Liver (tissue), 9 donors: ENCODE data around the gene CDH13. TPM values are rescaled to one million over a fixed set of nuclear protein-coding genes. Genes with fewer than 3 reads are reported as not detected.

Source experiments
- DNase-seq: peaks from one replicate; pipeline ENCODE4 v3.0.0-alpha.2; 2017; ENCODE audit warnings: low spot score
- H3K27ac ChIP-seq, 2 donors: one replicate each; pipeline ENCODE4 v1.7.0; 2013; ENCODE audit warnings: inconsistent platforms in 2 of 2, low read length in 2 of 2, control low read depth in 1 of 2, low read depth in 1 of 2, mild to moderate bottlenecking in 1 of 2
- H3K27me3 ChIP-seq, 4 donors: one replicate each; pipeline versions ENCODE4 v1.6.1 to v1.7.0; 2013; ENCODE audit warnings: low read length in 3 of 4, inconsistent platforms in 1 of 4, mild to moderate bottlenecking in 1 of 4, moderate library complexity in 1 of 4; ENCODE audit not compliant: control insufficient read depth in 4 of 4, insufficient read depth in 4 of 4
- H3K36me3 ChIP-seq, 4 donors: one replicate each; pipeline versions ENCODE4 v1.6.1 to v1.7.0; 2013; ENCODE audit warnings: low read length in 3 of 4, mild to moderate bottlenecking in 3 of 4, low read depth in 1 of 4, moderate library complexity in 1 of 4; ENCODE audit not compliant: control insufficient read depth in 4 of 4, insufficient read depth in 3 of 4
- H3K4me1 ChIP-seq, 4 donors: one replicate each; pipeline versions ENCODE4 v1.6.1 to v1.7.0; 2013; ENCODE audit warnings: low read length in 3 of 4, mild to moderate bottlenecking in 3 of 4, moderate library complexity in 1 of 4; ENCODE audit not compliant: control insufficient read depth in 4 of 4, insufficient read depth in 4 of 4
- H3K4me3 ChIP-seq, 3 donors: one replicate each; pipeline versions ENCODE4 v1.6.1 to v1.7.0; 2013; ENCODE audit warnings: low read length in 3 of 3, control low read depth in 1 of 3, low read depth in 1 of 3, mild to moderate bottlenecking in 1 of 3
- H3K9ac ChIP-seq, 2 donors: one replicate each; pipeline ENCODE4 v1.7.0; 2013; ENCODE audit warnings: low read length in 2 of 2, mild to moderate bottlenecking in 2 of 2, moderate library complexity in 2 of 2, control low read depth in 1 of 2, low read depth in 1 of 2
- H3K9me3 ChIP-seq, 4 donors: one replicate each; pipeline versions ENCODE4 v1.6.1 to v1.7.0; 2013; ENCODE audit warnings: low read length in 3 of 4; ENCODE audit not compliant: control insufficient read depth in 4 of 4
- ATF3 ChIP-seq: IDR thresholded peaks from 2 replicates; pipeline ENCODE4 v1.6.1; 2016; ENCODE audit warnings: antibody characterized with exemption
- CTCF ChIP-seq: fragments of 150-350 bp; IDR thresholded peaks from 2 replicates; pipeline ENCODE4 v1.5.1; 2017; ENCODE audit warnings: improper control_type of control experiment, low read depth, low read length; ENCODE audit not compliant: missing input control
- FOXA2 ChIP-seq: IDR thresholded peaks from 2 replicates; pipeline ENCODE4 v1.6.1; 2016; ENCODE audit warnings: antibody characterized with exemption
- GABPA ChIP-seq, 2 donors: IDR thresholded peaks in 1 of 2; conservative IDR thresholded peaks in 1 of 2; 2 replicates each; pipeline ENCODE4 v1.6.1; 2016; ENCODE audit warnings: antibody characterized with exemption in 2 of 2, mild to moderate bottlenecking in 1 of 2, moderate library complexity in 1 of 2
- HNF4A ChIP-seq, 2 donors: conservative IDR thresholded peaks; 2 replicates each; pipeline ENCODE4 v1.6.1; 2016; ENCODE audit warnings: antibody characterized with exemption in 2 of 2, mild to moderate bottlenecking in 2 of 2
- HNF4G ChIP-seq: IDR thresholded peaks from 2 replicates; pipeline ENCODE4 v1.6.1; 2016; ENCODE audit warnings: antibody characterized with exemption
- JUND ChIP-seq, 2 donors: IDR thresholded peaks; 2 replicates each; pipeline ENCODE4 v1.6.1; 2016; ENCODE audit warnings: antibody characterized with exemption in 2 of 2
- MAX ChIP-seq: IDR thresholded peaks from 2 replicates; pipeline ENCODE4 v1.6.1; 2016; ENCODE audit warnings: antibody characterized with exemption
- NR2F2 ChIP-seq: IDR thresholded peaks from 2 replicates; pipeline ENCODE4 v1.6.1; 2016; ENCODE audit warnings: antibody characterized with exemption
- RAD21 ChIP-seq, 2 donors: IDR thresholded peaks; 2 replicates each; pipeline ENCODE4 v1.6.1; 2016; ENCODE audit warnings: antibody characterized with exemption in 2 of 2, mild to moderate bottlenecking in 2 of 2
- REST ChIP-seq: IDR thresholded peaks from 2 replicates; pipeline ENCODE4 v1.6.1; 2016; ENCODE audit warnings: antibody characterized with exemption, mild to moderate bottlenecking
- SP1 ChIP-seq: IDR thresholded peaks from 2 replicates; pipeline ENCODE4 v1.6.1; 2018; ENCODE audit warnings: antibody characterized with exemption, mild to moderate bottlenecking
- TAF1 ChIP-seq: conservative IDR thresholded peaks from 2 replicates; pipeline ENCODE4 v1.6.1; 2016; ENCODE audit warnings: antibody characterized with exemption, mild to moderate bottlenecking
- YY1 ChIP-seq: IDR thresholded peaks from 2 replicates; pipeline ENCODE4 v1.6.1; 2016; ENCODE audit warnings: antibody characterized with exemption, mild to moderate bottlenecking
- ZBTB33 ChIP-seq: IDR thresholded peaks from 2 replicates; pipeline ENCODE4 v1.6.1; 2016; ENCODE audit warnings: antibody characterized with exemption
- whole genome bisulfite sequencing: extraction: QIAGEN DNeasy Blood & Tissue Kit; methylation state at CpG from one replicate; pipeline ENCODE4 v1.1.7; 2013; 5-methylcytosine and 5-hydroxymethylcytosine counted together
- polyA plus RNA-seq, 2 donors: library from polyadenylated mRNA; stranded (reverse) in 1 of 2; unstranded in 1 of 2; fragments of 200-250 nt in 1 of 2; fragments of >200 nt in 1 of 2; fragmentation: Nextera tagmentation in 1 of 2; extraction: Ambion mirVana in 1 of 2; gene quantifications; one replicate each; pipeline versions ENCODE4 v1.2.1 to v1.2.3, GENCODE V29; 2013 to 2015
- total RNA-seq, 2 donors: library from RNA; depleted of rRNA; stranded (reverse); fragments of >200 nt; gene quantifications; one replicate each; pipeline ENCODE4 v1.2.3, GENCODE V29; 2014
- donor health status: healthy.
- donor health status: healthy.
- donor health status: healthy.
- donor health status: healthy.
- donor health status: healthy.

CDH13 gene
- total and polyA plus RNA-seq, 4 donors = 0.21 to 1.5 (median 0.58) TPM

- WGBS = 22% methylated on average over 9 of the region's 9 CpGs
- DNase-seq = peak; percentile 46
- H3K4me1 ChIP-seq = no peaks in the 10 kb centered on the region
- H3K27me3 ChIP-seq = peaks cover 0 to 3% (median 0%) of the 10 kb centered on the region in 4 donors
- H3K9ac ChIP-seq = no peak overlapping the region
- no peak overlapping the region for H3K27ac ChIP-seq
- TF ChIP-seq GABPA (IDR thresholded peaks at IDR 0.05 in 1 of 2, conservative IDR thresholded peaks at IDR 0.05 in 1 of 2) (no peak), CTCF (peak; percentile 58), RAD21 (IDR thresholded peaks at IDR 0.05) (peak; percentile 72 to 76), MAX (no peak)
- no peak overlapping the region for H3K4me3 ChIP-seq
- no peaks in the 10 kb centered on the region for H3K9me3 ChIP-seq
- no peaks in the 10 kb centered on the region for H3K36me3 ChIP-seq
Measured at GRCh38 chr16:83215406-83216001, 588.7 kb downstream of the CDH13 start.

- H3K27me3 ChIP-seq = peaks cover 0 to 3% (median 0%) of the 10 kb centered on the region in 4 donors
- no peak overlapping the region for H3K27ac ChIP-seq
- H3K9ac ChIP-seq = no peak overlapping the region
- no peaks in the 10 kb centered on the region for H3K9me3 ChIP-seq
- no peak for DNase-seq
- no peaks in the 10 kb centered on the region for H3K36me3 ChIP-seq
- no peak overlapping the region for H3K4me3 ChIP-seq
- no peak for TF ChIP-seq SP1
- no peak for TF ChIP-seq ATF3
- no peak for TF ChIP-seq GABPA (IDR thresholded peaks at IDR 0.05 in 1 of 2, conservative IDR thresholded peaks at IDR 0.05 in 1 of 2)
- TF ChIP-seq HNF4G = no peak
- no peak for TF ChIP-seq RAD21 (IDR thresholded peaks at IDR 0.05)
- TF ChIP-seq YY1 = no peak
- TF ChIP-seq REST = no peak
- TF ChIP-seq FOXA2 = no peak
- TF ChIP-seq TAF1 = no peak
- TF ChIP-seq JUND (IDR thresholded peaks at IDR 0.05) = no peak
- no peak for TF ChIP-seq HNF4A (conservative IDR thresholded peaks at IDR 0.05)
- no peak for TF ChIP-seq NR2F2
- no peak for TF ChIP-seq ZBTB33
- H3K4me1 ChIP-seq = no peaks in the 10 kb centered on the region
- WGBS = 89% methylated on average over 2 of the region's 2 CpGs
Measured at GRCh38 chr16:83219285-83219684, 592.5 kb downstream of the CDH13 start.
